Jurkat, Clone E6-1 (cell line): Measurements from ENCODE around the gene SCART1.
"Not testable (repeated sequence)": the region's sequence is repeated elsewhere in the genome, so short reads cannot be mapped to it uniquely, and the experiment has no call there.

ENCODE experiments used
- DNase-seq: peaks from one replicate; pipeline ENCODE4 v3.0.0-alpha.2; 2011; ENCODE audit warnings: low read depth, low spot score
- H3K4me3 ChIP-seq: 2 replicates; pipeline ENCODE4 v1.5.1; 2011; ENCODE audit warnings: mild to moderate bottlenecking, low read length, control low read depth, moderate library complexity

The SCART1 gene

GRCh38 chr10:133429571-133429970 is 24.2 kb upstream of the SCART1 start:
- DNase-seq, H3K4me3 ChIP-seq: not testable (repeated sequence)

DNA sequence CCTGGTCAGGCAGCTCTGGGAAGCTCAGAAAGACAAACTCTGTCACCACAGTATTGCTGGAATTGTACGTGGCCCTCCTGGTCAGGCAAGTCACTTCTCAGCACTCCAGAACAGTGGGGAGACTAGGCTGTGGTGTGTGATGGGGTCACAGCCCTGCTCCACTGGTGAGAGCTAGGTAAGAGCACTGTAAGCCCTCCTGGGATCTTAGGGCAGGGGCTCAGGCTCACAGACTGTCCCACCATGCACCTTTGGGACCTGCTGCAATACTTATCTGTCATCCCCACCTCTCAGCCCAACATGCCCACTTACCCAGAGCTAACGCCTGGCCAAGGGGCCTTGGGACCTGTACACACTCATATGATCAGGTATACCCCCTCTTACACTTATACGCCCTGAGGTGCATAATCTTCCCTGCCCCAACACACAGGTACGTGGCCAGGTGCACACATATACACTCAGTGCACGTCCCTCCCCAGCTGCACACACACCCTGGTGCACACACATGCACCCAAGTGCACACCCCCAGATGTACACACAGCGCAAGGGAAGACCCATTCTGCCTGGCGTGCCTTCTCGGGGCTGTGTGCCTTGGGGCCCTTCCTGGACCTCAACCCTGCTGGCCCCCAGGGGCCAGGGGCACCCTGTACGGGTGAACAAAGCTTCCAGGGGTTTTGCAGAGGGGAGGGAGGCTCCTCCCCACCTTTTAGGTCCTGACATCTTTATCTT is 21.7 kb upstream of the SCART1 start:
- not testable (repeated sequence) for DNase-seq

DNA sequence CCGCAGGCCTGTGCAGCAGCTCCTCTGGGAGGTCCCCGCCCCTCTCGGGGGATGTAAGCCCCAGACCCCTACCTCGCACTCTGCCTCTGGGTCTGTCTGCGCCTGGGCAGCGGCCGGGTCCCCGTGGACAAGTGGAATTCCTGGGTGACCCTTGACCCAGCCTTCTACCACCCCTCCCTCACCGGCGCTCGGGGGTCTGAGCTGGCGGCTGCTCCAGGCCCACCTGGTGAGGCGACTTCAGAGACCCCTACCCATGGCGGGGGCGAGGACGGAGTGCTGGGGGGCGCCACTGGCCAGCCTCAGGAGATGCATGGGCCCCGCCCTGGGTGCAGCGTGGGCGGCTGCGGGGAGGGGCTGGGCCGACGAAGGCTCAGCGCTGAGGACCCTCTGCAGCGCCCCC is 21.0 kb upstream of the SCART1 start:
- not testable (repeated sequence) for H3K4me3 ChIP-seq, DNase-seq

More for the DNA sequence above, 21.7 kb upstream of the SCART1 start:
- H3K4me3 ChIP-seq: not testable (repeated sequence)

- H3K4me3 ChIP-seq: no peak overlapping the region
- peak; percentile 76 for DNase-seq
Observed at GRCh38 chr10:133438711-133439273, 15.0 kb upstream of the SCART1 start.

DNA sequence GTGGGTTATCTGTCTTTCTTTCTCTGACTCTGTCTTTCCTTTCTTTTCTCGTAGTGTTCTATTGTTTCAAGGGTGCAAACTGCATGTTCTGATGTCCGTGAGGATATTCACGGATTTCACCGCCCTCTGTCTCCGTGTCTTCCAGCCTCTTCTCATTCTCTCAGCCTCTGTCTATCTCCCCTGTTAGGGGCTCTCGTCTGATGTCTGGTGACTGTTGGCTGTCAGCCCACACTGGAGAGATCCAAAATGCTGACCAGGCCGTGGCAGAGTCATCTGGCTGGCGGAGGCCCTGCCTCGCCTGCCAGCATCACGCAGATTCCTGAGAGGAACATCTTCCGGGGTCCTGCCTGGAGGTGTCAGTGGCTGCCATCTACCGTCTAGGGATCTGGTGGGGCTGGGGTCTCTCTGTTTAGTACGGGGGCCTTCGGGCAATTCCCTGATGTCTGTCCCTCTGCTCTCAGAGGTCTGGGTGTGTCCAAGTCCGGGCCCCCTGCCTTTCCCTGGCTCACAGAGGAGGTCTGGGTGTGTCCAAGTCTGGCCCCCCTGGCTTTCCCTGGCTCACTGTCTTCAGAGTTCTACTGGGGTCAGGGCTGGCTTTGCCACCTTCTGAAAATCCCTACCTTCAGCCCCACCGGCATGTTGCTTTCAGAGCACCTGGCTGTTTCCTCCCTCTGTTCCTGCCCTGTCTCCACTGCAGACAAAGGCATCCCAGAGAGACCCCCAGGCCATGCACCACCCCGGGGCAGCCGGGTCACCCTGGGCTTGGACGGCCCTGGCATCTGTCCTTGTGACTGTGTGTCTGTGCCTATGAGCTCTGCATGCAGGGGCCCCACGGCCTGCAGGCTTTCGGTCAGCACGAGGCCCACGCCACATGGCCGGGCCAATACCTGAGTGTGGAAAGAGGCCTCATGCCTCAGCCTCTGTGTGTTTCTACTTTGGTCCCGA is 14.0 kb upstream of the SCART1 start:
- no peak for DNase-seq
- H3K4me3 ChIP-seq: no peak overlapping the region

- H3K4me3 ChIP-seq: no peak overlapping the region
- DNase-seq: no peak
Observed at GRCh38 chr10:133440633-133441285, 13.0 kb upstream of the SCART1 start.

- not testable (repeated sequence) for DNase-seq, H3K4me3 ChIP-seq
Observed at GRCh38 chr10:133441356-133441755, 12.4 kb upstream of the SCART1 start.

GRCh38 chr10:133441780-133442179 is 12.0 kb upstream of the SCART1 start:
- no peak for DNase-seq
- no peak overlapping the region for H3K4me3 ChIP-seq

- peak; percentile 24 for DNase-seq
- no peak overlapping the region for H3K4me3 ChIP-seq
Observed at GRCh38 chr10:133442191-133442966, 11.4 kb upstream of the SCART1 start.

- H3K4me3 ChIP-seq: no peak overlapping the region
- no peak for DNase-seq
Observed at GRCh38 chr10:133442967-133443924, 10.5 kb upstream of the SCART1 start.

- DNase-seq: no peak
- H3K4me3 ChIP-seq: no peak overlapping the region
Observed at GRCh38 chr10:133444342-133445267, 9.1 kb upstream of the SCART1 start.

DNA sequence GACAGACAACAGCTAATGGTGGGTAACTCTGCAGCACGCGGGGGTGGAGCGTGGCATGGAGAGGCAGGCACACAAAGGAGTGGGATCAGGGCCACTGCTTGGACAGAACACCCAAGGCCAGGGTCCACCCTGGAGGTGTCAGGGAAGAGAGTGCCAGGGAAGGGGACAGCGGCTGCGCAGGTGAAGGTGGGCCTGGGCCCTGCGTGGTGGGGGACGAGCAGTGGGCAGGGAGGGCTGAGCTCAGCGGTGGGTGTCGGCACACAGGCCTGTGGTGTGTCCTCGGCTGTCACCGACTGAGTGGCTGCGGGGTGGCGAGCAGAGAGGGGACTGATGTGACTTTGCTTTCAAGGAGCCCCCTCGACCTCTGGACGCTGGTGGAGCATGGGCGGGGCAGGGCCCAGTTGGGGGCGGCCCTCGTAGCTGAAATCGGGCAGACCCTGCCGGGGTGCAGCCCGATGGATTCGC is 8.4 kb upstream of the SCART1 start:
- no peak overlapping the region for H3K4me3 ChIP-seq
- DNase-seq: no peak

DNA sequence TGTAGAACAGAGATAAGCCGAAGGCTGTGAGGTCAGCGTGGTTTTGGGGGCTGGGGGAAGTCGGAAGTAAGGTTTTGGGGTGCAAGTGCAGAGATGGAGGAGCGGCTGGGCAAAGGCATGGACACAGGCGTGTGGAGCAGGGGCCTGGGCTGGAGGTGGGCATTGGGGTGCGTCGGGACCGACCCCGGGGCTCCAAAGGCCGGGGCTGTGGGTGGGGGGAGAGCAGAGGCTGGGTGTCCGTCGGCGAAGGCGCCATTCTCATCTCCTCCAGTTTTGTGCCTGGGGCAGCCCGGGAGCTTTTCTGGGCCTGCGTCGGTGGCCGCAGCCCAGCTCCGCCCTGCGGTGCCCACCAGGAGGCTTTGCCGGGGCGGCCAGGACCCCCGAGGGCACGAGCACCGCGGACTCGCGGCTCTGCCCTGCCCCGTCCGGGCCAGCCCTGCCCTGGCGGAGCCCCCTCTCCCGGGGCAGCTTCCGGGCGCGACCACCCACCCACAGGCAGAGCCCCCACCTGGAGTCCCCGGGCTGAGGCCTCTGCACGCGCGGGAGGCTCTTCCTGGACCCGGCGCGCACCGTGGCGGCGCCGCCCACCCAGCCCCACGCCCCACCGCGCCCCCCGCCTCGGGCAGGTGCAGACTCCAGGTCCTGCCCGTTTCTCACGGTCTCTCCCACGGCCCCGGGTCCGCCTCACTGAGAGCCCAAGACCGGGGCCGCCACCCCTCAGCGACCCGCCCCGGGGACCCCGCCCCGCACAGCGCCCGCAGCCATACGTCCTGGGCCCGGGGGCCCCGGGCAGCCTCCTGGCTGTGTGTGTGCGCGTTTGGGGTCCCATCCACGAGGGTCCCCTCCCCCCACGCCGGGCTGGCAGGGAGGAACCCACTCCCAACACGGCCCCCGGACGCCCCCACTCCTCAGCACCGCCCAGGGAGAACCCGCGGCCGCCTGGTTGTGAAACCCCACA is 7.7 kb upstream of the SCART1 start:
- no peak overlapping the region for H3K4me3 ChIP-seq
- DNase-seq: no peak

- no peak overlapping the region for H3K4me3 ChIP-seq
- DNase-seq: no peak
Observed at GRCh38 chr10:133446979-133447378, 6.8 kb upstream of the SCART1 start.

DNA sequence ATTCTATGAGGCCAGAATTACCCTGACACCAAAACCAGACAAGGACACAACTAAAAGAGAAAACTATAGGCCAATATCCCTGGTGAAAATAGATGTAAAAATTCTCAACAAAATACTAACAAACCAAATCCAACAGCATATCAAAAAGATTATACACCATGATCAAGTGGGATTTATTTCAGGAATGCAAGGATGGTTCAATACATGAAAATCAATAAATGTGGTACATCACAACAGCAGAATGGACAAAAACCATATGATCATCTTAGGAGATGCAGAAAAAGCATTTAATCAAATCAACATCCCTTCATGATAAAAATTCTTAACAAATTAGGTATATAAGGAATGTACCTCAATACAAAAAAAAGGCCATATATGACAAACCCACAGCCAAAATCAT is 5.6 kb upstream of the SCART1 start:
- no peak for DNase-seq
- no peak overlapping the region for H3K4me3 ChIP-seq
